ENCODE results near the gene MGMT. TPM values are rescaled to one million over a fixed set of nuclear protein-coding genes. Genes with fewer than 3 reads are reported as not detected.

The MGMT gene
- polyA plus RNA-seq, 3 donors = 9.5 to 23.5 (median 17.5) TPM

GRCh38 chr10:129642427-129642826 lies 175.4 kb downstream of the MGMT start:
- Mint-ChIP-seq H3K9me3 (peaks cover 0 to 5% (median 3%) of the 10 kb centered on the region in 7 donors), H3K4me3 (no peak overlapping the region), H3K27me3 (ENCODE audit: low read depth in 3 of 3) (no peaks in the 10 kb centered on the region), H3K36me3 (peaks cover 0 to 5% of the 10 kb centered on the region in 2 donors), H3K27ac (no peak overlapping the region), H3K4me1 (no peaks in the 10 kb centered on the region)
- intact Hi-C loops (cut with micrococcal nuclease) = no loop called here
- H3K4me1 ChIP-seq (ENCODE audit: control insufficient read depth in 1 of 2, insufficient read depth in 2 of 2, low read length in 2 of 2) = no peaks in the 10 kb centered on the region
- DNase-seq = no peak
- no peak overlapping the region for H2AFZ ChIP-seq (ENCODE audit: insufficient read depth, low read depth, low read length, poor library complexity, severe bottlenecking)
- H3K4me3 ChIP-seq (replicated peaks in 1 of 3; ENCODE audit: low read depth in 2 of 3, low read length in 3 of 3) = no peak overlapping the region
- H3K79me2 ChIP-seq (ENCODE audit: insufficient read depth, low read length) = no peaks in the 10 kb centered on the region
- WGBS (ENCODE audit: insufficient coverage) = 77% methylated on average over 3 of the region's 3 CpGs
- TF ChIP-seq CTCF (IDR thresholded peaks at IDR 0.05) = no peak
- no peaks in the 10 kb centered on the region for H3K27me3 ChIP-seq (ENCODE audit: control insufficient read depth in 2 of 2, insufficient read depth in 2 of 2, low read length in 2 of 2)
- no peaks in the 10 kb centered on the region for H4K20me1 ChIP-seq (ENCODE audit: insufficient read depth, low read length)
- no peak overlapping the region for H3K4me2 ChIP-seq (replicated peaks; ENCODE audit: extremely low read depth, low read length, poor library complexity, severe bottlenecking)
- no peak overlapping the region for H3K27ac ChIP-seq (ENCODE audit: low read depth in 1 of 2, low read length in 2 of 2)
- peaks cover 0 to 4% of the 10 kb centered on the region in 2 donors for H3K9me3 ChIP-seq (replicated peaks in 1 of 2; ENCODE audit: control insufficient read depth in 1 of 2, insufficient read depth in 1 of 2, low read length in 2 of 2)
- no peaks in the 10 kb centered on the region for H3K36me3 ChIP-seq (replicated peaks in 1 of 2; ENCODE audit: control insufficient read depth in 1 of 2, insufficient read depth in 2 of 2, low read length in 2 of 2)
- no peak overlapping the region for H3K9ac ChIP-seq (ENCODE audit: insufficient read depth, low read length, poor library complexity, severe bottlenecking)

GRCh38 chr10:129643266-129643665 lies 176.2 kb downstream of the MGMT start:
- H3K27ac Mint-ChIP-seq = no peak overlapping the region

More at GRCh38 chr10:129643266-129643665, 176.2 kb downstream of the MGMT start:
- Histone ChIP-seq H3K27ac (ENCODE audit: low read depth in 1 of 2, low read length in 2 of 2) (no peak overlapping the region), H3K4me1 (ENCODE audit: control insufficient read depth in 1 of 2, insufficient read depth in 2 of 2, low read length in 2 of 2) (no peaks in the 10 kb centered on the region), H3K9ac (ENCODE audit: insufficient read depth, low read length, poor library complexity, severe bottlenecking) (no peak overlapping the region), H3K27me3 (ENCODE audit: control insufficient read depth in 2 of 2, insufficient read depth in 2 of 2, low read length in 2 of 2) (no peaks in the 10 kb centered on the region), H3K36me3 (replicated peaks in 1 of 2; ENCODE audit: control insufficient read depth in 1 of 2, insufficient read depth in 2 of 2, low read length in 2 of 2) (no peaks in the 10 kb centered on the region), H3K4me3 (replicated peaks in 1 of 3; ENCODE audit: low read depth in 2 of 3, low read length in 3 of 3) (no peak overlapping the region), H2AFZ (ENCODE audit: insufficient read depth, low read depth, low read length, poor library complexity, severe bottlenecking) (no peak overlapping the region), H4K20me1 (ENCODE audit: insufficient read depth, low read length) (no peaks in the 10 kb centered on the region), H3K79me2 (ENCODE audit: insufficient read depth, low read length) (no peaks in the 10 kb centered on the region), H3K9me3 (replicated peaks in 1 of 2; ENCODE audit: control insufficient read depth in 1 of 2, insufficient read depth in 1 of 2, low read length in 2 of 2) (no peaks in the 10 kb centered on the region), H3K4me2 (replicated peaks; ENCODE audit: extremely low read depth, low read length, poor library complexity, severe bottlenecking) (no peak overlapping the region)
- H3K27me3 Mint-ChIP-seq (ENCODE audit: low read depth in 3 of 3) = no peaks in the 10 kb centered on the region
- H3K4me3 Mint-ChIP-seq = no peak overlapping the region
- DNase-seq = no peak
- H3K4me1 Mint-ChIP-seq = no peaks in the 10 kb centered on the region
- intact Hi-C loops (cut with micrococcal nuclease) = no loop called here
- peaks cover 0 to 3% (median 2%) of the 10 kb centered on the region in 7 donors for H3K9me3 Mint-ChIP-seq
- TF ChIP-seq CTCF (IDR thresholded peaks at IDR 0.05) = no peak
- peaks cover 0 to 5% of the 10 kb centered on the region in 2 donors for H3K36me3 Mint-ChIP-seq
- WGBS (ENCODE audit: insufficient coverage) = 98% methylated on average over 8 of the region's 8 CpGs

Measured in CD14-positive monocyte (primary cell).